H9 (cell line): ENCODE data around the gene LAGE3. TPM values are rescaled to one million over a fixed set of nuclear protein-coding genes. Genes with fewer than 3 reads are reported as not detected.

Experiments used
- DNase-seq: peaks from one replicate; pipeline ENCODE4 v3.0.0-alpha.2; 2017
- H2AFZ ChIP-seq: one replicate; pipeline ENCODE4 v1.6.1; 2013; ENCODE audit warnings: mild to moderate bottlenecking, low read length, control low read depth, moderate library complexity
- H2AK5ac ChIP-seq: 2 replicates; pipeline ENCODE4 v1.6.1; 2013; ENCODE audit warnings: low read length, control low read depth, mixed read lengths; ENCODE audit not compliant: insufficient read length
- H2BK120ac ChIP-seq: one replicate; pipeline ENCODE4 v1.6.1; 2013; ENCODE audit warnings: low read depth, mild to moderate bottlenecking, low read length, control low read depth, inconsistent platforms; ENCODE audit not compliant: poor library complexity, severe bottlenecking
- H2BK12ac ChIP-seq: 2 replicates; pipeline ENCODE4 v1.6.1; 2013; ENCODE audit warnings: low read length, control low read depth, mixed read lengths, low read depth; ENCODE audit not compliant: insufficient read length
- H2BK15ac ChIP-seq: 2 replicates; pipeline ENCODE4 v1.6.1; 2013; ENCODE audit warnings: low read depth, low read length, control low read depth
- H2BK20ac ChIP-seq: one replicate; pipeline ENCODE4 v1.6.1; 2013; ENCODE audit warnings: low read depth, mild to moderate bottlenecking, low read length, control low read depth, inconsistent platforms; ENCODE audit not compliant: poor library complexity, severe bottlenecking
- H2BK5ac ChIP-seq: 2 replicates; pipeline ENCODE4 v1.6.1; 2013; ENCODE audit warnings: low read length, control low read depth, mixed read lengths; ENCODE audit not compliant: insufficient read length
- H3K14ac ChIP-seq: 2 replicates; pipeline ENCODE4 v1.6.1; 2013; ENCODE audit warnings: low read length, control low read depth; ENCODE audit not compliant: insufficient read depth
- H3K18ac ChIP-seq: 2 replicates; pipeline ENCODE4 v1.6.1; 2013; ENCODE audit warnings: low read depth, mild to moderate bottlenecking, mixed read lengths, low read length, control low read depth; ENCODE audit not compliant: insufficient read length
- H3K23ac ChIP-seq: 2 replicates; pipeline ENCODE4 v1.6.1; 2013; ENCODE audit warnings: low read length, control low read depth, mixed read lengths, low read depth; ENCODE audit not compliant: insufficient read length
- H3K23me2 ChIP-seq: 2 replicates; pipeline ENCODE4 v1.6.1; 2013; ENCODE audit warnings: low read depth, mild to moderate bottlenecking, mixed read lengths, low read length, control low read depth; ENCODE audit not compliant: insufficient read length, poor library complexity, severe bottlenecking
- H3K27ac ChIP-seq: 2 replicates; pipeline ENCODE4 v1.5.1; 2013; ENCODE audit warnings: low read length, control low read depth, mixed read lengths, low read depth; ENCODE audit not compliant: insufficient read length
- H3K27me3 ChIP-seq: 2 replicates; pipeline ENCODE4 v1.6.1; 2013; ENCODE audit warnings: low read length, control low read depth, inconsistent platforms; ENCODE audit not compliant: insufficient read depth
- H3K4ac ChIP-seq: 2 replicates; pipeline ENCODE4 v1.6.1; 2013; ENCODE audit warnings: low read depth, mild to moderate bottlenecking, control low read depth, inconsistent platforms, low read length, moderate library complexity
- H3K4me1 ChIP-seq: 2 replicates; pipeline ENCODE4 v1.6.1; 2013; ENCODE audit warnings: low read length, control low read depth, inconsistent platforms; ENCODE audit not compliant: insufficient read depth
- H3K4me2 ChIP-seq: 2 replicates; pipeline ENCODE4 v1.6.1; 2013; ENCODE audit warnings: low read length, control low read depth, mixed read lengths; ENCODE audit not compliant: insufficient read length, insufficient read depth
- H3K56ac ChIP-seq: 2 replicates; pipeline ENCODE4 v1.6.1; 2013; ENCODE audit warnings: low read depth, mild to moderate bottlenecking, mixed read lengths, low read length, control low read depth; ENCODE audit not compliant: insufficient read length
- H3K79me1 ChIP-seq: 2 replicates; pipeline ENCODE4 v1.6.1; 2013; ENCODE audit warnings: low read depth, mild to moderate bottlenecking, moderate library complexity, low read length, control low read depth, inconsistent platforms; ENCODE audit not compliant: insufficient read depth, poor library complexity, severe bottlenecking
- H3K79me2 ChIP-seq: 2 replicates; pipeline ENCODE4 v1.6.1; 2013; ENCODE audit warnings: low read length, control low read depth, inconsistent platforms; ENCODE audit not compliant: insufficient read depth
- H3K9ac ChIP-seq: 2 replicates; pipeline ENCODE4 v1.6.1; 2013; ENCODE audit warnings: low read length, control low read depth, mixed read lengths; ENCODE audit not compliant: insufficient read length; ENCODE audit errors: extremely low read depth
- H3K9me3 ChIP-seq: one replicate; pipeline ENCODE4 v1.6.1; 2013; ENCODE audit warnings: low read depth, low read length, inconsistent platforms; ENCODE audit not compliant: control insufficient read depth
- H3T11ph ChIP-seq: one replicate; pipeline ENCODE4 v1.6.1; 2013; ENCODE audit warnings: mild to moderate bottlenecking, low read length, control low read depth, inconsistent platforms
- H4K20me1 ChIP-seq: one replicate; pipeline ENCODE4 v1.6.1; 2013; ENCODE audit not compliant: control insufficient read depth, insufficient read length, insufficient read depth
- H4K5ac ChIP-seq: 2 replicates; pipeline ENCODE4 v1.6.1; 2013; ENCODE audit warnings: low read depth, mild to moderate bottlenecking, mixed read lengths, low read length, control low read depth; ENCODE audit not compliant: insufficient read length
- H4K8ac ChIP-seq: replicated peaks from 2 replicates; pipeline ENCODE4 v1.6.1; 2013; ENCODE audit warnings: low read length, control low read depth, mixed read lengths, low read depth; ENCODE audit not compliant: insufficient read length
- H4K91ac ChIP-seq: 2 replicates; pipeline ENCODE4 v1.6.1; 2013; ENCODE audit warnings: low read depth, mild to moderate bottlenecking, moderate library complexity, mixed read lengths, low read length, control low read depth; ENCODE audit not compliant: insufficient read length
- H3K27ac Mint-ChIP-seq, 3 experiments: 2 replicates in 2 of 3; 3 replicates in 1 of 3; pipeline ENCODE4 v1.8.0; 2020 to 2021; ENCODE audit warnings: mixed read lengths in 3 of 3, mild to moderate bottlenecking in 1 of 3, moderate library complexity in 1 of 3
- H3K27me3 Mint-ChIP-seq: 2 replicates; pipeline ENCODE4 v1.8.0; 2021; ENCODE audit warnings: low read depth, mild to moderate bottlenecking, moderate library complexity, mixed read lengths
- H3K36me3 Mint-ChIP-seq, 3 experiments: 2 replicates in 2 of 3; 3 replicates in 1 of 3; pipeline ENCODE4 v1.8.0; 2020 to 2021; ENCODE audit warnings: low read depth in 3 of 3, mixed read lengths in 3 of 3; ENCODE audit not compliant: insufficient read depth in 1 of 3
- H3K4me1 Mint-ChIP-seq, 2 experiments: 2 replicates each; pipeline ENCODE4 v1.8.0; 2020; ENCODE audit warnings: mixed read lengths in 2 of 2
- H3K4me3 Mint-ChIP-seq, 2 experiments: 2 replicates in 1 of 2; 3 replicates in 1 of 2; pipeline ENCODE4 v1.8.0; 2020 to 2021; ENCODE audit warnings: mild to moderate bottlenecking in 2 of 2, mixed read lengths in 2 of 2, moderate library complexity in 1 of 2
- H3K9me3 Mint-ChIP-seq, 2 experiments: 2 replicates in 1 of 2; 3 replicates in 1 of 2; pipeline ENCODE4 v1.8.0; 2020; ENCODE audit warnings: mild to moderate bottlenecking in 2 of 2, mixed read lengths in 2 of 2, moderate library complexity in 1 of 2
- CTCF ChIP-seq: fragments of 200-600 bp; sonication (generic); conservative IDR thresholded peaks from 3 replicates; pipeline ENCODE4 v1.8.0; 2021; ENCODE audit warnings: antibody characterized with exemption, mild to moderate bottlenecking
- WGBS: extraction: QIAGEN DNeasy Blood & Tissue Kit; methylation state at CpG from one replicate; pipeline ENCODE4 v1.1.7; 2013; ENCODE audit warnings: missing lambda C conversion rate, low lambda C conversion rate, mixed read lengths; ENCODE audit not compliant: insufficient read length; ENCODE audit errors: extremely low coverage; 5-methylcytosine and 5-hydroxymethylcytosine counted together
- total RNA-seq: library from RNA; stranded (reverse); gene quantifications from 2 replicates; pipeline ENCODE4 v1.2.1, GENCODE V29; 2021

The LAGE3 gene
- total RNA-seq, 1 experiment from 2014 or later = 32.5 TPM

- no peak overlapping the region for H4K8ac ChIP-seq
- no peak overlapping the region for H4K91ac ChIP-seq
- no CpG with 5 or more reads among the region's 8 CpGs for WGBS
- H3K4me1 ChIP-seq = no peaks in the 10 kb centered on the region
- no peak overlapping the region for H3K18ac ChIP-seq
- no peak overlapping the region for H3K14ac ChIP-seq
- no peak overlapping the region for H2AK5ac ChIP-seq
- no peaks in the 10 kb centered on the region for H3K79me1 ChIP-seq
- no peak overlapping the region for H2BK120ac ChIP-seq
- H3K23ac ChIP-seq = no peak overlapping the region
- no peaks in the 10 kb centered on the region for H3K79me2 ChIP-seq
- Mint-ChIP-seq H3K4me1 (peaks cover 0 to 5% of the 10 kb centered on the region in 2 experiments; a peak in 1 of 4 replicates), H3K36me3 (peaks cover 18 to 38% (median 32%) of the 10 kb centered on the region in 3 experiments), H3K4me3 (no peak overlapping the region), H3K9me3 (peaks cover 48 to 79% of the 10 kb centered on the region in 2 experiments), H3K27me3 (peaks cover 2% of the 10 kb centered on the region), H3K27ac (no peak overlapping the region)
- no peak overlapping the region for H2BK20ac ChIP-seq
- H4K20me1 ChIP-seq = no peaks in the 10 kb centered on the region
- no peak overlapping the region for H3K9ac ChIP-seq
- H3K4me2 ChIP-seq = no peak overlapping the region
- peaks cover 8% of the 10 kb centered on the region for H3K23me2 ChIP-seq
- no peak overlapping the region for H3K4ac ChIP-seq
- peaks cover 24% of the 10 kb centered on the region for H3K9me3 ChIP-seq
- no peak overlapping the region for H2BK15ac ChIP-seq
- no peak overlapping the region for H4K5ac ChIP-seq
- no peak for DNase-seq
- no peak overlapping the region for H3K56ac ChIP-seq
- TF ChIP-seq CTCF = no peak
- H2BK5ac ChIP-seq = no peak overlapping the region
- H3K27ac ChIP-seq = no peak overlapping the region
- H2AFZ ChIP-seq = no peak overlapping the region
- H3T11ph ChIP-seq = no peak overlapping the region
- no peak overlapping the region for H2BK12ac ChIP-seq
- H3K27me3 ChIP-seq = no peaks in the 10 kb centered on the region; the same call in 1 of the 2 replicates
Observed at GRCh38 chrX:154462396-154462795, 16.7 kb downstream of the LAGE3 start.
